Common myeloid progenitor, CD34-positive (primary cell): Measurements from ENCODE around the gene ORC1.

ENCODE experiments used
- CTCF ChIA-PET: fragments of 350-600 bp; sonication (Branson Sonifier 250); formaldehyde crosslinking; loops from one replicate; lab custom pipeline; 2021; ENCODE audit warnings: antibody characterized with exemption; lab: Charles Lee
- POLR2A ChIA-PET: fragments of 350-600 bp; sonication (Branson Sonifier 250); formaldehyde crosslinking; loops from one replicate; lab custom pipeline; 2021; ENCODE audit warnings: antibody characterized with exemption; lab: Charles Lee
- DNase-seq, 3 donors: peaks; one replicate each; pipeline versions ENCODE4 v3.0.0 to v3.0.0-alpha.2; 2013
- H3K27ac ChIP-seq, 2 experiments: 1 replicate in 1 of 2; 2 replicates in 1 of 2; pipeline ENCODE4 v1.7.0; 2013; ENCODE audit warnings: inconsistent platforms in 2 of 2, low read length in 2 of 2, mild to moderate bottlenecking in 2 of 2, low read depth in 1 of 2, moderate library complexity in 1 of 2; ENCODE audit not compliant: severe bottlenecking in 2 of 2, insufficient read depth in 1 of 2, poor library complexity in 1 of 2
- H3K27me3 ChIP-seq, 5 experiments: replicated peaks in 2 of 5; 1 replicate in 3 of 5; 2 replicates in 2 of 5; pipeline versions ENCODE4 v1.6.1 to v1.7.0; 2013; ENCODE audit warnings: low read length in 4 of 5, mild to moderate bottlenecking in 2 of 5, moderate library complexity in 2 of 5, inconsistent platforms in 1 of 5; ENCODE audit not compliant: insufficient read depth in 5 of 5, control insufficient read depth in 4 of 5
- H3K36me3 ChIP-seq, 4 experiments: 1 replicate in 2 of 4; 2 replicates in 2 of 4; pipeline versions ENCODE4 v1.6.1 to v1.7.0; 2013; ENCODE audit warnings: low read length in 3 of 4, control low read depth in 1 of 4, mild to moderate bottlenecking in 1 of 4; ENCODE audit not compliant: control insufficient read depth in 4 of 4, insufficient read depth in 4 of 4
- H3K4me1 ChIP-seq, 4 experiments: 1 replicate in 3 of 4; 2 replicates in 1 of 4; pipeline versions ENCODE4 v1.6.1 to v1.7.1; 2013; ENCODE audit warnings: low read length in 3 of 4, mild to moderate bottlenecking in 3 of 4, control low read depth in 1 of 4, inconsistent platforms in 1 of 4, moderate library complexity in 1 of 4; ENCODE audit not compliant: control insufficient read depth in 4 of 4, insufficient read depth in 4 of 4; ENCODE audit errors: control extremely low read depth in 1 of 4
- H3K4me3 ChIP-seq, 7 experiments: 1 replicate in 4 of 7; 2 replicates in 3 of 7; pipeline versions ENCODE4 v1.5.1 to v1.7.0; 2013; ENCODE audit warnings: mild to moderate bottlenecking in 7 of 7, low read length in 6 of 7, moderate library complexity in 6 of 7, inconsistent platforms in 2 of 7, low read depth in 2 of 7, control low read depth in 1 of 7; ENCODE audit not compliant: insufficient read depth in 4 of 7, control insufficient read depth in 1 of 7; ENCODE audit errors: extremely low read depth in 1 of 7
- H3K9me3 ChIP-seq, 5 experiments: 1 replicate in 4 of 5; 2 replicates in 1 of 5; pipeline versions ENCODE4 v1.6.1 to v1.7.1; 2013; ENCODE audit warnings: low read length in 4 of 5, mild to moderate bottlenecking in 2 of 5, inconsistent platforms in 1 of 5, low read depth in 1 of 5, moderate library complexity in 1 of 5; ENCODE audit not compliant: control insufficient read depth in 4 of 5, insufficient read depth in 2 of 5; ENCODE audit errors: control extremely low read depth in 1 of 5
- WGBS: methylation state at CpG from one replicate; pipeline ENCODE4 v1.1.5; 2013; ENCODE audit not compliant: insufficient coverage; 5-methylcytosine and 5-hydroxymethylcytosine counted together

The ORC1 gene

DNA sequence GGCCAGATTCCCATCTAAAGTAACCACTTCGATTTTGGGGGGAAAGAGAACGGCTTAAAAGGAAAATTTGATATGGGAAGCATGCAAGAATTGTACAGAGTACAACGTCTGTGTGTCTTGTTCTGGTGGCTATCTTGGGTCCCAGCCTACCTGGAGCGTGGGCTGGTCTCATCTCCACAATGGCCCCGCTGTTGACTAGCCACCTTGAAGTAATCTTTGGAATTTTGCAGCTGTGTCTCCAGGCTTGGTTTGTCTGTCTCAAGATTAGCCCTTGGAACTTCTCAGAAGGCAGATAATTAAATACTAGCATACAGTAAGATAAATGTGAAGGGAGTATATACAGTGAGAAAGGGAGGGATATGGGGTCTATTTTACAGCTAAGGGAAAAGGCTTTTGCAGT, 37.0 kb downstream of the ORC1 start:
- CTCF ChIA-PET = interaction anchor here (0.6 to 1.4 kb wide), 4 partner anchors 16 to 319 kb away, joined by 3 to 4 read pairs (median 3); no protein-coding TSS in a partner anchor
- H3K9me3 ChIP-seq = no peaks in the 10 kb centered on the region
- H3K36me3 ChIP-seq = peaks cover 0 to 14% (median 7%) of the 10 kb centered on the region in 4 experiments
- H3K27ac ChIP-seq = no peak overlapping the region
- H3K27me3 ChIP-seq = no peaks in the 10 kb centered on the region
- WGBS = 93% methylated on average over 5 of the region's 5 CpGs
- POLR2A ChIA-PET = no interaction called here
- no peak overlapping the region for H3K4me3 ChIP-seq
- no peak for DNase-seq
- peaks cover 4 to 25% (median 20%) of the 10 kb centered on the region in 4 experiments for H3K4me1 ChIP-seq

DNA sequence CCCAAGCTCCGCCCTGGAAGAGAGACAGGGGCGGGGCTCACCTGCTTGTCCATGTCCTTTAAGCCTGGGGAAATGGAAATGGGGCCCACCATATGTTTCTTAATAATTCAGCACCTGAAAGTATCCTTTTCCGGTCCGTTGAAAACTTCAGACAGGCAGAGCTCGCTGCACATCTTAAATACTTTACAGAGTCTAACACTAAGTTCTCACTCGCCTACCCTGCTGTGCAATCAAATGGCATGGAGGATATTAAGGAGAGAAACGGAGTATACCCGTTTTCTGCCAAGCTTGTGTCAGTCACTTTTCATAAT, 37.8 kb downstream of the ORC1 start:
- Histone ChIP-seq H3K4me3 (peak overlapping the region in 6 of 7 experiments; percentile 63 to 89 (median 83)), H3K36me3 (peaks cover 0 to 22% (median 15%) of the 10 kb centered on the region in 4 experiments), H3K9me3 (no peaks in the 10 kb centered on the region), H3K27ac (peak overlapping the region in 1 of 2 experiments; percentile 25), H3K4me1 (peaks cover 4 to 25% (median 20%) of the 10 kb centered on the region in 4 experiments), H3K27me3 (no peaks in the 10 kb centered on the region)
- ChIA-PET POLR2A (interaction anchor here (0.6 to 0.9 kb wide), 2 partner anchors 17 to 38 kb away, joined by 3 read pairs; partner anchors contain the start of genes ORC1 and PRPF38A), CTCF (interaction anchor here (1.0 to 1.2 kb wide), 3 partner anchors 18 to 320 kb away, joined by 3 to 4 read pairs (median 3); no protein-coding TSS in a partner anchor)
- WGBS = 20% methylated on average over 8 of the region's 8 CpGs
- DNase-seq = no peak

DNA sequence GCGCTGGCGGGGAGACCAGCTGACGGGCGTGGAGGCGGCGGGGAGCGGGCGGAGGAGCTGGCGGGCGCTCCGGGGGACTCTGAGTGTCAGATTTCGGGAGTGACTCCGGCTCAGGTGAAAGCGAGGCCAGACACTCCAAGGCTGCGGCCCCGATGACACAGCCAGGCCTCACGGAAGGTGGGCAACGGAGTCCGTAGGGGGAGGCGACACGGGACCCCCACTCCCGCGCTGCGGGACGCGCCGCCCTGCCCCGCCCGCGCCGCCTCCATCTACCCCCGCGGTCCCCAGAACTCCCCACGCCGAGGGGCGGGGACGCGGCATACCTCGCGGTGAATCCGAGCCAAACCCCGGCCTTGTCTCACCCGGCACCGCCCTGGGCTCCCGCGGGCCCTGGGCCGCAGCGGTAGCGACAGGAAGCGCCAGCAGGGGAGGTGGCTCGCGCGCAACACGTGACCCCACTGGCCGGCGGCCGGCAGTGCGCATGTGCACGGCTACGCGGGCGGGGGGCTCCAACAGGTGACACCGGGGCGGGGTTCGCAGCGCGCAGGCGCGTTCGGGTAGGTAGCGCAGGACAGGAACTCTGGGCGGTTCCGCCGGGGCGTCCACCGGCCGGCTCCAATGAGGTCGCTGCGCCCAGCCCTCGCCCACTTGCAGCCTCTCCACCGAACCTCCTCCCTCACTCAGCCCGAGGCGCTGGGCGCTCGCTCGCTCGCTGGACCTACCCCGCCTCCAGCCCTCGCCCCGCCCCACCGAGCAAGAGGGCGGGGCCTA, 38.3 kb downstream of the ORC1 start, which contains the start of gene CC2D1B:
CC2D1B (minus strand) TSS at position 460 of the 771 bp plus-strand sequence. CDS start 1,585 bp downstream, outside the sequence.
- H3K4me3 ChIP-seq = peak within 1 kb of the TSS; percentile 82 to 91 (median 84)
- under 1% methylated on average over 85 of the region's 92 CpGs for WGBS
- peak within 1 kb of the TSS; percentile 77 to 91 for H3K27ac ChIP-seq
- ChIA-PET POLR2A (interaction anchor here (0.6 to 1.5 kb wide), 3 partner anchors 17 to 38 kb away, joined by 3 to 5 read pairs (median 3); partner anchors contain the start of genes ORC1 and PRPF38A), CTCF (interaction anchor here (1.1 to 1.2 kb wide), 2 partner anchors 17 to 320 kb away, joined by 3 to 4 read pairs; no protein-coding TSS in a partner anchor)
- H3K9me3 ChIP-seq = no peaks in the 10 kb centered on the region
- peaks cover 2 to 27% (median 20%) of the 10 kb centered on the region in 4 experiments for H3K36me3 ChIP-seq
- H3K27me3 ChIP-seq = no peaks in the 10 kb centered on the region
- peaks cover 4 to 25% (median 20%) of the 10 kb centered on the region in 4 experiments for H3K4me1 ChIP-seq
- peak; percentile 99 for DNase-seq

DNA sequence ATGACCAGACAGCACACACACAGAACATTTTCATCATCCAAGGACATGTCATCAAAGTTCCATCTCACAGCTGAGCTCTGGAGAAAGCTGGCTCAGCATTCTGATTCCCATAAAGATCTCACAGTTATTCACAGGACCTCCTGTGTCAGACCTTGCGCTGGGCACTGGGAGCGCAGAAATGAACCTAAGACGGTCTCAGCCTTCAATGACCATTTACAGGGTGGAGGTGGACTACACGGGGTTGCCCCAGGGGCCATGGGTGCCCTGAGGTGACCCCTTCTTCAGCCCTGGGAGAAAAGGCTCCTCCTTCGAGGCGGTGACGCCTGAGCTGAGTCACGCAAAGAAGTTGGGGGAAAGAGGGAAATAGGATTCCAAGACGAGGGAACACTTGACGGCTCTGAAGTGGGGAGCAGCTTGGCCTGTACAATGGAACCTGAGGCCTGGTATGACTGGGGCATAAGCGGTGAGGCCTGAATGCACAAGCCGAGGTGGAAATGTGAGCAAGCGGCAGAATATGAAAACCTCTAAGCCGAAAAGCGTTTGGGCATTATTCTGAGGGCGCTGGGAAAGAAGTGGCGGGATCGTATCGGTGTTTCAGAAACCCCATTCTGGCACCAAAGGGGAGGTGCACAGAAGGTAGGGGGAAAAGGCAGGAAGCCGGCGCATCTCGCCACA, 39.0 kb downstream of the ORC1 start:
- peak in 2 of 3 donors; percentile 31 to 49 for DNase-seq
- CTCF ChIA-PET = no interaction called here
- peak overlapping the region; percentile 77 to 91 for H3K27ac ChIP-seq
- no peaks in the 10 kb centered on the region for H3K9me3 ChIP-seq
- no peaks in the 10 kb centered on the region for H3K27me3 ChIP-seq
- H3K4me3 ChIP-seq = peak overlapping the region; percentile 82 to 91 (median 84)
- WGBS = 13% methylated on average over 22 of the region's 22 CpGs
- peaks cover 4 to 25% (median 20%) of the 10 kb centered on the region in 4 experiments for H3K4me1 ChIP-seq
- POLR2A ChIA-PET = interaction anchor here (0.6 to 1.5 kb wide), 2 partner anchors 16 to 29 kb away, joined by 4 to 5 read pairs; no protein-coding TSS in a partner anchor
- H3K36me3 ChIP-seq = peaks cover 6 to 35% (median 27%) of the 10 kb centered on the region in 4 experiments

DNA sequence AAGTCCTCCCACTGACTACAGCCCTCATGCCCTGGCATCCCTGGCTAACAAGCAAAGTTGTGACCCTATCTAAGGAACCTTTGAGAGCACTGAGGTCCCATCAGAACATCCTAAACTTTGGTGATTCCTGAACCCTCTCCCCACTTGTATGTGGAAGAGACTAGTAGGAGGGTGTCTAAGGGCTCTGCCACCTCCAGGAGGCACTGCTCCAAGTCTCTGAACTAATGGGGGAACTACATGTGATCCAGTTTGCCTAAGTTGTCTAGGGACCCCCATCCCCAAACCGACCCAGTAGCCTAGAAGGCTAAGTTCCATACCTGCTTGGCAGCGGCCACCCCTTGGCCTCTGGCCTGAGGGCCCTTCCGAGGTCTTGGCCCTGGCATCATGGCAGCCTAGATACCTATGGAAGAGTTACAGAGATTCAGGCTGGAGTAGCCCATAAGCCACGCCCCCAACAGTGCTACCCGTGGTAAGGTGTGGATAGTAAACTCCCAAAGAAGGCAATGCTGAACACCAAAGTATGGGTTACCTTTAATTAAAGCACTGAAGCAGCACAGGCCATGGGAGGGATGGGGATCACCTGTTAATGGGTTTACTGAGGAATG, 39.9 kb downstream of the ORC1 start:
- Histone ChIP-seq H3K36me3 (peaks cover 9 to 43% (median 34%) of the 10 kb centered on the region in 4 experiments), H3K4me1 (peaks cover 4 to 25% (median 20%) of the 10 kb centered on the region in 4 experiments), H3K27me3 (no peaks in the 10 kb centered on the region), H3K27ac (peak overlapping the region in 1 of 2 experiments; percentile 91), H3K4me3 (peak overlapping the region in 3 of 7 experiments; percentile 0 to 89 (median 88)), H3K9me3 (no peaks in the 10 kb centered on the region)
- ChIA-PET CTCF (no interaction called here), POLR2A (interaction anchor here (1.5 kb wide), 1 partner anchor 15 kb away, joined by 5 read pairs; no protein-coding TSS in a partner anchor)
- DNase-seq = peak; percentile 7 to 21 (median 17)
- 93% methylated on average over 5 of the region's 5 CpGs for WGBS

DNA sequence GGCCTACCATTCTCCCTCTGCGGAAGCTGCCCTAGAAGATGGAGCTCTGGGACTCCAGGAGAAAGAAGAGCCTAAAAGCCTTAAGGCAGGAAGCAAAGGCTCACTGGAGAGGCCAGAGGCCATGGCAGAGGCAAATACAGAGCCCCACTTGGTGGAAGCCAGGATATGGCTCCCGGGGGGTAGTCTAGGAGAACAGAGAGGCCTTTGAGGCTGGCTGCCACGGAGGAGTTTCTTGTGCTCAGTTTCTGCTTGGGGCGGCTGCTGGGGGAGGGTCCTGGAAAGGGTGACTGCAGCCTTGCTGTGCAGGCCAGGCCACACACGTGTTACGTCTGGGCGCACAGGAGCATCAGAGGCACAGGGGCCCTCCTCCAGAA, 43.6 kb downstream of the ORC1 start:
- no peaks in the 10 kb centered on the region for H3K27me3 ChIP-seq
- peaks cover 4 to 15% (median 10%) of the 10 kb centered on the region in 4 experiments for H3K4me1 ChIP-seq
- H3K9me3 ChIP-seq = no peaks in the 10 kb centered on the region
- ChIA-PET POLR2A (no interaction called here), CTCF (interaction anchor here (1.5 to 2.4 kb wide), 2 partner anchors 10 to 12 kb away, joined by 3 to 6 read pairs; no protein-coding TSS in a partner anchor)
- H3K4me3 ChIP-seq = no peak overlapping the region
- peaks cover 28 to 81% (median 64%) of the 10 kb centered on the region in 4 experiments for H3K36me3 ChIP-seq
- no peak for DNase-seq
- 100% methylated on average over 7 of the region's 7 CpGs for WGBS
- no peak overlapping the region for H3K27ac ChIP-seq
